Neuron (in vitro differentiated cells): Measurements from ENCODE around the gene KIF12.

ENCODE experiments used
- H2AFZ ChIP-seq: one replicate; pipeline ENCODE4 v1.6.1; 2013; ENCODE audit warnings: low read depth, mild to moderate bottlenecking, inconsistent platforms, low read length, moderate library complexity
- H3K27me3 ChIP-seq: one replicate; pipeline ENCODE4 v1.6.1; 2013; ENCODE audit warnings: low read length; ENCODE audit not compliant: insufficient read depth
- H3K36me3 ChIP-seq: one replicate; pipeline ENCODE4 v1.6.1; 2013; ENCODE audit warnings: low read length; ENCODE audit not compliant: insufficient read depth
- H3K4me1 ChIP-seq: one replicate; pipeline ENCODE4 v1.6.1; 2013; ENCODE audit warnings: low read length; ENCODE audit not compliant: insufficient read depth
- H3K4me3 ChIP-seq: 2 replicates; pipeline ENCODE4 v1.5.1; 2013; ENCODE audit warnings: mild to moderate bottlenecking, low read length, moderate library complexity
- H3K9me3 ChIP-seq: one replicate; pipeline ENCODE4 v1.6.1; 2013; ENCODE audit warnings: low read length

The KIF12 gene

GRCh38 chr9:114108016-114108833 lies 9.1 kb upstream of the KIF12 start:
- peaks cover 3% of the 10 kb centered on the region for H3K27me3 ChIP-seq
- H3K36me3 ChIP-seq: no peaks in the 10 kb centered on the region
- no peaks in the 10 kb centered on the region for H3K9me3 ChIP-seq
- H3K4me3 ChIP-seq: no peak overlapping the region
- H2AFZ ChIP-seq: no peak overlapping the region
- no peaks in the 10 kb centered on the region for H3K4me1 ChIP-seq

- Histone ChIP-seq H3K4me1 (no peaks in the 10 kb centered on the region), H2AFZ (no peak overlapping the region), H3K36me3 (no peaks in the 10 kb centered on the region), H3K27me3 (peaks cover 3% of the 10 kb centered on the region), H3K9me3 (no peaks in the 10 kb centered on the region), H3K4me3 (no peak overlapping the region)
These were observed 8.4 kb upstream of the KIF12 start for GRCh38 chr9:114107286-114108001.

- Histone ChIP-seq H3K27me3 (peaks cover 6% of the 10 kb centered on the region), H3K4me1 (no peaks in the 10 kb centered on the region), H3K36me3 (no peaks in the 10 kb centered on the region), H3K4me3 (no peak overlapping the region), H2AFZ (no peak overlapping the region), H3K9me3 (no peaks in the 10 kb centered on the region)
These were observed 6.1 kb upstream of the KIF12 start for GRCh38 chr9:114105236-114105635.

- H2AFZ ChIP-seq: no peak overlapping the region
- H3K9me3 ChIP-seq: peaks cover 3% of the 10 kb centered on the region
- H3K36me3 ChIP-seq: no peaks in the 10 kb centered on the region
- H3K4me3 ChIP-seq: no peak overlapping the region
- H3K4me1 ChIP-seq: no peaks in the 10 kb centered on the region
- H3K27me3 ChIP-seq: peaks cover 28% of the 10 kb centered on the region
These were observed 3.4 kb upstream of the KIF12 start for GRCh38 chr9:114102484-114102883.

GRCh38 chr9:114100536-114100935 lies 1.4 kb upstream of the KIF12 start:
- no peak overlapping the region for H2AFZ ChIP-seq
- no peaks in the 10 kb centered on the region for H3K4me1 ChIP-seq
- peaks cover 3% of the 10 kb centered on the region for H3K9me3 ChIP-seq
- no peaks in the 10 kb centered on the region for H3K36me3 ChIP-seq
- H3K4me3 ChIP-seq: no peak overlapping the region
- peaks cover 43% of the 10 kb centered on the region for H3K27me3 ChIP-seq

GRCh38 chr9:114099669-114100270 lies 678 bp upstream of the KIF12 start:
- no peak overlapping the region for H2AFZ ChIP-seq
- H3K27me3 ChIP-seq: peaks cover 50% of the 10 kb centered on the region
- no peaks in the 10 kb centered on the region for H3K36me3 ChIP-seq
- peaks cover 3% of the 10 kb centered on the region for H3K9me3 ChIP-seq
- no peaks in the 10 kb centered on the region for H3K4me1 ChIP-seq
- no peak overlapping the region for H3K4me3 ChIP-seq

- peaks cover 54% of the 10 kb centered on the region for H3K27me3 ChIP-seq
- no peak overlapping the region for H2AFZ ChIP-seq
These were observed 814 bp downstream of the KIF12 start for GRCh38 chr9:114098021-114098935.

GRCh38 chr9:114097613-114098020 lies 1.5 kb downstream of the KIF12 start:
- H3K27me3 ChIP-seq: peaks cover 54% of the 10 kb centered on the region
- no peaks in the 10 kb centered on the region for H3K36me3 ChIP-seq
- no peak overlapping the region for H2AFZ ChIP-seq
- no peaks in the 10 kb centered on the region for H3K4me1 ChIP-seq
- peaks cover 3% of the 10 kb centered on the region for H3K9me3 ChIP-seq
- H3K4me3 ChIP-seq: no peak overlapping the region

More at GRCh38 chr9:114098021-114098935, 814 bp downstream of the KIF12 start:
- Histone ChIP-seq H3K4me3 (no peak overlapping the region), H3K9me3 (peaks cover 3% of the 10 kb centered on the region), H3K4me1 (no peaks in the 10 kb centered on the region), H3K36me3 (no peaks in the 10 kb centered on the region)

GRCh38 chr9:114096866-114097612 lies 2.1 kb downstream of the KIF12 start:
- Histone ChIP-seq H3K27me3 (peaks cover 54% of the 10 kb centered on the region), H3K9me3 (peaks cover 3% of the 10 kb centered on the region), H3K4me1 (no peaks in the 10 kb centered on the region), H2AFZ (no peak overlapping the region), H3K36me3 (no peaks in the 10 kb centered on the region), H3K4me3 (no peak overlapping the region)

GRCh38 chr9:114096041-114096511 lies 3.0 kb downstream of the KIF12 start:
- no peaks in the 10 kb centered on the region for H3K4me1 ChIP-seq
- no peak overlapping the region for H2AFZ ChIP-seq
- H3K36me3 ChIP-seq: no peaks in the 10 kb centered on the region
- H3K4me3 ChIP-seq: no peak overlapping the region
- H3K27me3 ChIP-seq: peaks cover 54% of the 10 kb centered on the region
- peaks cover 3% of the 10 kb centered on the region for H3K9me3 ChIP-seq

- no peaks in the 10 kb centered on the region for H3K4me1 ChIP-seq
- no peak overlapping the region for H2AFZ ChIP-seq
- H3K36me3 ChIP-seq: no peaks in the 10 kb centered on the region
- no peak overlapping the region for H3K4me3 ChIP-seq
- peaks cover 48% of the 10 kb centered on the region for H3K27me3 ChIP-seq
- H3K9me3 ChIP-seq: peaks cover 3% of the 10 kb centered on the region
These were observed 4.1 kb downstream of the KIF12 start for GRCh38 chr9:114094971-114095370.
